HG03565 (cell line): ENCODE measurements around the gene ZNF684.
"Not testable (repeated sequence)": the region's sequence is repeated elsewhere in the genome, so short reads cannot be mapped to it uniquely, and the experiment has no call there.

ENCODE experiments used
- ATAC-seq: cut with Tn5 transposase; IDR thresholded peaks from one replicate; pipeline ENCODE4 v1.9.1; 2021; ENCODE audit warnings: mild to moderate bottlenecking, moderate library complexity; ENCODE audit not compliant: unreplicated experiment

The ZNF684 gene

DNA sequence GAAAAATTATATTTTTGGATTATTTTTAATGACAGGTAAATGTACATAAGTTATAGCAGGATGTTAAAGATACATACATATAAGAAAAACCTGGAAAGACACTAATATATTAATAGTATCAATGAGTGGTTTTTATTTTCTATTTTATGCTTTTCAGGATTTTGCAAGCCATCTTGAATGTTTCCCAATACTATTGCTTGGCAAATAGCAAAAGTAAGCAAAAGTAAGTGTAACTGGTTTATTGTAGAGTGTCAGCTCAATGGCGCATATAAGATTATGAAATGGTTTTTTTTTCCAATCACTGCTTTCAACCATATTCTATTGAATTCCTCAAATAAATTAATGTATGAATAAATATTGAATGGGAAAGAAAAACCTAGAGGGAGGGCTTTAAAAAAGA is 36.4 kb downstream of the ZNF684 start:
- no peak for ATAC-seq

GRCh38 chr1:40574805-40575204 is 43.4 kb downstream of the ZNF684 start:
- ATAC-seq, result not testable (repeated sequence)

DNA sequence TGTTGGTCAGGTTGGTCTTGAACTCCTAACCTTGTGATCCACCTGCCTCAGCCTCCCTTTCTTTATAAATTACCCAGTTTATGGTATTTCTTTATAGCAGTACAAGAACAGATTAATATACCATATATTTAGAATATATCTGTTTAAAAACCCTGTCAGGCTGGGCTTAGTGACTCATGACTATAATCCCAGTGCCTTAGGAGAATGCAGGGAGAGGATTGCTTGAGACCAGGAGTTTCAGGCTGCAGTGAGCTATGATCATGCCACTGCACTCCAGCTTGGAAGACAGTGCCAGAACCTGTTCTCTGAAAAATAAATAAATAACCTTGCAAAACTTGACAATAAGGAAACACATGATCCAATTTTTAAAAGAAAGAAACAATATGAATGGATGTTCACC is 43.9 kb downstream of the ZNF684 start:
- no peak for ATAC-seq

GRCh38 chr1:40582116-40582515 is 50.7 kb downstream of the ZNF684 start:
- ATAC-seq, result no peak

GRCh38 chr1:40583980-40584379 is 52.5 kb downstream of the ZNF684 start:
- ATAC-seq, result no peak

- ATAC-seq, result no peak
These were observed 57.1 kb downstream of the ZNF684 start for GRCh38 chr1:40588586-40588985.

GRCh38 chr1:40592107-40592803 is 60.8 kb downstream of the ZNF684 start:
- no peak for ATAC-seq

DNA sequence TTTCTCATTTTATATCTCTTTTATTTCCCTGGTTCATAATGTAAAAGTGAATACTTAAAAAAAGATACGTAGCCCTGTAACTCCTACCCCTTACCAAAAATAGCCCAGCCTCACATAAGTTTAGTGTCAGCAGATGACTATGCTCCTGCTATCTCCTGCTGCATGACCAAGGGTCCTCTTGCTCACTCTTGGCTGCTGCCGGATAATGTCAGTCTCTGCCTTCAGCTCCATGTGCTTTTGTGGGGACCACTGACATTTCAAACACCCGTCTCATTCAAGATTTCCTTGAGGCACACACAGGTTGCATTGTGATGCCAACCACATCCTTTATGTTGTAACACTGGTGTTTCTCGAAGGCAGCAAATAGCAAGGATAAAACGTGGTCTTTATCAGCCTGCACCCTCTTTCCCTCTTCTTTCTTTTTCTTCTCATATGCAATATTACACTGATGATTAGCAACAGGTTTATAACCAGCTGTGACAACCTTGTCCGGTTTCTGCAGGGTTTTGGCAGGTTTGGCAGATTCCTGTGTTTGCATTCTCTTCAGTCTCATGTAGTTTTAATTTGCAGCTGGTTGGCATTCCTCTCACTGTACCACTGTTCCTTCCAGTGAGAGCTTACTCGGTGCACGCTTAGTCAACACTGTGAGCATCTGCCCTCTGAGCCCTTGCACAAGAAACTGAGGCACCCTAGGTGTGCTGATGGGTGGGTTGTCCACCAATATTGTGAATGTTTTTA is 62.2 kb downstream of the ZNF684 start:
- no peak for ATAC-seq

DNA sequence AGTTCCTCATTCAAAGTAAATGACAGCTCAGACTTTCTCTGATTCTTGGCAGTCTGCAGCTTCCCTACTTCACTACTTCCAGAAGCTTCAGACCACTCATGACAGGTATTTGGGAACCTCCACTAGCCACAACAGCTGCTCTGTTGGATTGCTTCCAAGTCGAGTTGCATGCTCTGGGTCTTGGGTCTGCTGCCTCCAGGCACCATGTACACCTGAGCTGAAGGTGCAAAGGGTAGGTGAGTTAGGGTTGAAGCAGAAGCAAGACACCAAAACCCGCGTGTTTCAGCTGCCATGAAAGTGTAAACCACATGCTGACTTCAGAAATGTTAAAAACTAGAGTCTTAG is 62.7 kb downstream of the ZNF684 start:
- ATAC-seq, result no peak

DNA sequence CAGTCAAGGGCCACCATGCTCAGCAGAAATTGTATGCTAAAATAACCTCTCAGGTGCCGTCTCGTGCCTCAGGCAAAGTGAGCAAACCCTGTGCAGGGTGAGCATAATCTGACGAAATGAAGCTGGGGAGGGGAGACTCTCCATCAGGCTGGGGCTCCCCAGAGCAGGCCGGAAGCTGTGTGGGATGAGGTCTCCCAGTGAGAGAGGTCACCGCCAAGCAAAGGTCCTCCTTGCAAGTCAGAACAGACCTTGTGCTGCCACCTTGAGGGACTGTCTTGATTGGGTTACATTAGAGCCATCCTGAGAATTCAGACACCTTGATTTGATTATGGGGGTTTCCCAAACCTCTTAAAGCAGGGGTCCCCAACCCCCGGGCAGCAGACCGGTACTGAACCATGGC is 64.2 kb downstream of the ZNF684 start:
- no peak for ATAC-seq
